ENCODE results near the gene CD163L1. TPM values are rescaled to one million over a fixed set of nuclear protein-coding genes. Genes with fewer than 3 reads are reported as not detected.

The CD163L1 gene
- total and polyA plus RNA-seq, 8 donors = 0.58 to 99.5 (median 5.5) TPM

- no peak overlapping the region for H3K4me3 ChIP-seq
- no peaks in the 10 kb centered on the region for H3K27me3 ChIP-seq
- TF ChIP-seq POLR2A (IDR thresholded peaks at IDR 0.05) = no peak
- no peak for TF ChIP-seq POLR2AphosphoS5 (IDR thresholded peaks at IDR 0.05)
- TF ChIP-seq EP300 (IDR thresholded peaks at IDR 0.05) = no peak
- TF ChIP-seq CTCF (IDR thresholded peaks at IDR 0.05) = no peak
- H3K27ac ChIP-seq = no peak overlapping the region
- H3K36me3 ChIP-seq = no peaks in the 10 kb centered on the region
- H3K4me1 ChIP-seq = no peaks in the 10 kb centered on the region
- intact Hi-C loops (cut with DNase I; ENCODE audit: low total_unique reads) = no loop called here
- 77 to 86% (median 85%) methylated on average over 5 of the region's 5 CpGs for WGBS, 5 donors
- H3K9me3 ChIP-seq = peaks cover 0 to 5% (median 2%) of the 10 kb centered on the region in 4 donors
- no peak for DNase-seq
These were observed 48.0 kb downstream of the CD163L1 start for GRCh38 chr12:7395950-7396349.

GRCh38 chr12:7387289-7387688, 56.7 kb downstream of the CD163L1 start:
- intact Hi-C loops (cut with DNase I; ENCODE audit: low total_unique reads) = no loop called here

GRCh38 chr12:7383157-7383556, 60.8 kb downstream of the CD163L1 start:
- Histone ChIP-seq H3K27me3 (no peaks in the 10 kb centered on the region), H3K4me3 (no peak overlapping the region), H3K27ac (no peak overlapping the region), H3K9me3 (peaks cover 0 to 7% (median 2%) of the 10 kb centered on the region in 4 donors), H3K4me1 (no peaks in the 10 kb centered on the region), H3K36me3 (no peaks in the 10 kb centered on the region)
- intact Hi-C loops (cut with DNase I; ENCODE audit: low total_unique reads) = no loop called here
- TF ChIP-seq POLR2AphosphoS5 (IDR thresholded peaks at IDR 0.05) (no peak), POLR2A (IDR thresholded peaks at IDR 0.05) (no peak), EP300 (IDR thresholded peaks at IDR 0.05) (no peak), CTCF (IDR thresholded peaks at IDR 0.05) (no peak)
- WGBS, 5 donors = 64 to 100% (median 88%) methylated on average over 1 of the region's 1 CpG; no CpG with 5 or more reads in 1 of the 5 donors
- DNase-seq = peak in 1 of 2 donors; percentile 5

More at GRCh38 chr12:7387289-7387688, 56.7 kb downstream of the CD163L1 start:
- H3K4me1 ChIP-seq = no peaks in the 10 kb centered on the region
- no peak overlapping the region for H3K4me3 ChIP-seq
- DNase-seq = no peak
- WGBS, 5 donors = 57 to 70% (median 61%) methylated on average over 1 of the region's 1 CpG
- H3K36me3 ChIP-seq = no peaks in the 10 kb centered on the region
- H3K9me3 ChIP-seq = peaks cover 0 to 11% (median 2%) of the 10 kb centered on the region in 4 donors
- no peaks in the 10 kb centered on the region for H3K27me3 ChIP-seq
- TF ChIP-seq POLR2AphosphoS5 (IDR thresholded peaks at IDR 0.05) (no peak), CTCF (IDR thresholded peaks at IDR 0.05) (no peak), POLR2A (IDR thresholded peaks at IDR 0.05) (no peak), EP300 (IDR thresholded peaks at IDR 0.05) (no peak)
- no peak overlapping the region for H3K27ac ChIP-seq

GRCh38 chr12:7376196-7376595, 67.8 kb downstream of the CD163L1 start:
- Histone ChIP-seq H3K9me3 (no peaks in the 10 kb centered on the region), H3K4me1 (no peaks in the 10 kb centered on the region), H3K36me3 (no peaks in the 10 kb centered on the region), H3K27ac (no peak overlapping the region), H3K4me3 (no peak overlapping the region), H3K27me3 (no peaks in the 10 kb centered on the region)
- TF ChIP-seq POLR2AphosphoS5 (IDR thresholded peaks at IDR 0.05) (no peak), CTCF (IDR thresholded peaks at IDR 0.05) (no peak), EP300 (IDR thresholded peaks at IDR 0.05) (no peak), POLR2A (IDR thresholded peaks at IDR 0.05) (no peak)
- 50 to 64% (median 62%) methylated on average over 1 of the region's 1 CpG for WGBS, 5 donors
- no peak for DNase-seq
- intact Hi-C loops (cut with DNase I; ENCODE audit: low total_unique reads) = no loop called here

All from stomach (tissue), 9 donors.